Mesendoderm (in vitro differentiated cells): ENCODE results near the gene BRINP1.

Source experiments
- DNase-seq: peaks from one replicate; pipeline ENCODE4 v3.0.0; 2013
- H2AK5ac ChIP-seq: 2 replicates; pipeline ENCODE4 v1.6.1; 2013; ENCODE audit warnings: low read length, inconsistent platforms
- H2BK120ac ChIP-seq: 2 replicates; pipeline ENCODE4 v1.6.1; 2013; ENCODE audit warnings: low read depth, mild to moderate bottlenecking, low read length, moderate library complexity, mixed read lengths
- H2BK15ac ChIP-seq: replicated peaks from 2 replicates; pipeline ENCODE4 v1.6.1; 2013; ENCODE audit warnings: low read depth, mild to moderate bottlenecking, moderate library complexity
- H2BK5ac ChIP-seq: 2 replicates; pipeline ENCODE4 v1.6.1; 2013; ENCODE audit warnings: low read length, inconsistent platforms
- H3K18ac ChIP-seq: 2 replicates; pipeline ENCODE4 v1.6.1; 2013; ENCODE audit warnings: mild to moderate bottlenecking, low read length, mixed read lengths
- H3K23ac ChIP-seq: one replicate; pipeline ENCODE4 v1.6.1; 2013; ENCODE audit warnings: low read length
- H3K27ac ChIP-seq: 2 replicates; pipeline ENCODE4 v1.5.1; 2013; ENCODE audit warnings: low read depth, mild to moderate bottlenecking, inconsistent platforms, low read length, moderate library complexity
- H3K27me3 ChIP-seq: 2 replicates; pipeline ENCODE4 v1.6.1; 2013; ENCODE audit warnings: low read length, control low read depth, mild to moderate bottlenecking, inconsistent platforms; ENCODE audit not compliant: insufficient read depth, poor library complexity
- H3K36me3 ChIP-seq: 2 replicates; pipeline ENCODE4 v1.6.1; 2013; ENCODE audit warnings: low read length, inconsistent platforms; ENCODE audit not compliant: control insufficient read depth, insufficient read depth
- H3K4ac ChIP-seq: one replicate; pipeline ENCODE4 v1.6.1; 2013; ENCODE audit warnings: low read depth, mild to moderate bottlenecking, low read length, moderate library complexity
- H3K4me1 ChIP-seq: 2 replicates; pipeline ENCODE4 v1.6.1; 2013; ENCODE audit warnings: low read depth, low read length, inconsistent platforms; ENCODE audit not compliant: control insufficient read depth
- H3K4me2 ChIP-seq: 2 replicates; pipeline ENCODE4 v1.6.1; 2013; ENCODE audit warnings: low read length
- H3K4me3 ChIP-seq: 2 replicates; pipeline ENCODE4 v1.5.1; 2013; ENCODE audit warnings: mild to moderate bottlenecking, low read length
- H3K56ac ChIP-seq: one replicate; pipeline ENCODE4 v1.6.1; 2013; ENCODE audit warnings: low read length
- H3K79me1 ChIP-seq: 2 replicates; pipeline ENCODE4 v1.6.1; 2013; ENCODE audit warnings: low read length, inconsistent platforms
- H3K79me2 ChIP-seq: 2 replicates; pipeline ENCODE4 v1.6.1; 2013; ENCODE audit warnings: mild to moderate bottlenecking, low read length; ENCODE audit not compliant: control insufficient read depth, insufficient read depth
- H3K9ac ChIP-seq: 2 replicates; pipeline ENCODE4 v1.6.1; 2013; ENCODE audit warnings: low read length, inconsistent platforms
- H4K5ac ChIP-seq: one replicate; pipeline ENCODE4 v1.6.1; 2013; ENCODE audit warnings: low read length
- H4K8ac ChIP-seq: one replicate; pipeline ENCODE4 v1.6.1; 2013; ENCODE audit warnings: low read depth, mild to moderate bottlenecking, control low read depth, low read length, moderate library complexity
- WGBS: extraction: QIAGEN DNeasy Blood & Tissue Kit; methylation state at CpG from one replicate; pipeline ENCODE4 v1.1.7; 2013; ENCODE audit warnings: low lambda C conversion rate, missing lambda C conversion rate; ENCODE audit not compliant: insufficient coverage; ENCODE audit errors: extremely low coverage; 5-methylcytosine and 5-hydroxymethylcytosine counted together

The BRINP1 gene

DNA sequence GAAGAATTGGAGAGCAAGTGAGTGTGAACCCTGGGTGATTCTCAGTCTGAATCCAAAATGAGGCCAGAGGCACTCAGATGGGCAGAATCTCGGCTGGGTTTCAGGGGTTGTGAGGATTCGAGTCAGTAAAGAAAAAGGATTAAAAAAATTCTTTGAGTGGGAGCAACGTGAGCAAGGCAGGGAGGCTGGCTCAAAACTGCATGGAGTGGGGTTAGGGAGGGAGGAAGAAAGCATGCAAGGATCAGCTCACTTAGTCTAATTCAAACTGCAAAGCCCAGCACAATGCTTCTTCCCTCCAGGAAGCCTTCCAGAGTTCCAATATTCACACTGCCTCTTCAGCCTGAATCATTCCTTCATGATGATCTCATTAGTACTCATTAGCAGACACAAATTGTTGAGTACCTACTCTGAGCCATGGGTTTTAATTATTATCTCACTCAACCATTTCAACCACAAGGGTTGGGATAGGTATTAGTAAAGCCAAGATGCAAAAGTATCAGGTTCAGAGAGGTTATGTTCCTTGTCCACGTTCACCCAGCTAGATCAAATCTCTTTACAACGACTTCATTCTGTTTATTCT, 95.8 kb downstream of the BRINP1 start:
- Histone ChIP-seq H3K4me3 (no peak overlapping the region), H4K5ac (no peak overlapping the region), H2BK15ac (no peak overlapping the region), H3K79me2 (no peaks in the 10 kb centered on the region), H3K27me3 (no peaks in the 10 kb centered on the region), H3K79me1 (no peaks in the 10 kb centered on the region), H3K4ac (no peak overlapping the region), H3K27ac (no peak overlapping the region), H3K36me3 (no peaks in the 10 kb centered on the region), H3K56ac (no peak overlapping the region), H3K18ac (no peak overlapping the region), H3K4me2 (no peak overlapping the region), H3K23ac (no peak overlapping the region), H2BK120ac (no peak overlapping the region), H3K4me1 (no peaks in the 10 kb centered on the region), H2BK5ac (no peak overlapping the region), H3K9ac (no peak overlapping the region), H2AK5ac (no peak overlapping the region), H4K8ac (no peak overlapping the region)
- WGBS: no CpG with 5 or more reads among the region's 5 CpGs
- DNase-seq: peak; percentile 26

DNA sequence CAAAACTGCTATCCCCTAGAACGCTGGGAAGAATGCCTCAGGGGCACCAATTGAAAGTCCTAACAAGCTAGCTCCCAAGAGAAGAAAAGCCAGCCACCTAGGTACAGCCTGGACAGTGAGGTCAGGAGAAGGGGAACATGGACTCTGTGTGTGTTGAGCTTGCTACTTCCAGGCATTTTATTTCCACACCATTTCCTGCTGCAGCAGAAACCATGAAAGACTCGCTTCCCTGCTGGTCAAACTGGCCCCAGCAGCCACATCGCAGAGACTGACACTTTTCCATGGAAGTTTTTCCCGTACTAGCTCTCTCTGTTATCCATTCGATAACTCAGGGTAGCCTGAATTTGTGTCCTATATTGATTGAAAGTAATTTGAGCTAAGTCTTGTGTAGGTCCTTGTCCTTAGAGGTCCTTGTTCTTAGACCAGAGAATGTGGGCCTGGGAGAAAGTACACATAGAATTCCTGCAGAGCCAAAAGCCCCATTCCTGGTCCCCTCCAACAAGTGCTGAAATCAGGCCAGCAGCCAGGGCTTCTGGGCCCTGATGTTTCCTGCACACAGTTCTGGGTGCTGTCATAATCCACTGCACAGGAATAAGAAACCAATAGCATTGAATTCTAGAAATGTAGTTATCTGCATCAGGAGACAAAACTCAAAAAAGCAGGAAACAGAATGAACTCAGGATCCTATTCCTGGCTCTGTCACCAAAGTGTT, 96.6 kb downstream of the BRINP1 start:
- no peak overlapping the region for H4K5ac ChIP-seq
- H3K56ac ChIP-seq: no peak overlapping the region
- H3K79me2 ChIP-seq: no peaks in the 10 kb centered on the region
- H2AK5ac ChIP-seq: no peak overlapping the region
- H2BK120ac ChIP-seq: no peak overlapping the region
- no peak overlapping the region for H2BK15ac ChIP-seq
- H3K4me3 ChIP-seq: no peak overlapping the region
- no peaks in the 10 kb centered on the region for H3K79me1 ChIP-seq
- H3K18ac ChIP-seq: no peak overlapping the region
- no peak overlapping the region for H2BK5ac ChIP-seq
- H3K36me3 ChIP-seq: no peaks in the 10 kb centered on the region
- H3K9ac ChIP-seq: no peak overlapping the region
- no peak overlapping the region for H3K23ac ChIP-seq
- DNase-seq: peak; percentile 23
- H3K4ac ChIP-seq: no peak overlapping the region
- no peaks in the 10 kb centered on the region for H3K4me1 ChIP-seq
- H4K8ac ChIP-seq: no peak overlapping the region
- H3K27me3 ChIP-seq: no peaks in the 10 kb centered on the region
- H3K4me2 ChIP-seq: no peak overlapping the region
- H3K27ac ChIP-seq: no peak overlapping the region
- no CpG with 5 or more reads among the region's 5 CpGs for WGBS

DNA sequence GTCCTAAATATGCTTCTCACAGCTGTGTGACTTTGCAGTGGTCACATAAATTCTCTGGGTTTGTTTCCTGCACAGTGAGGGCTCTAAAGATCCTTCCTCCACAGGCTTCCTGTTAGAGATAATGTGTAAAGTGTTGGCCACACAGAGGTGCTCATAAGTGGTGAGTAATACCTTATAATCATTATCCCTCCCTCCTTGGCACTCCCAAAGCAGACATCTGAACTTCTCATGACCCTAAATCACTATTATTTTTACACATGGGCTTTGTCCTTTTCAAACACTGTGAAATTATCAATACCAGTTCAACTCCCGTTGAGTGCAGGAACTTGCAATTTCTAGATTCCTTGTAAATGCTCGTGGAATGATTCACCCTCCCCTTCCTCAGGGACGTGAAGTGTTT, 100.2 kb downstream of the BRINP1 start:
- no peak overlapping the region for H3K27ac ChIP-seq
- H3K9ac ChIP-seq: no peak overlapping the region
- H2AK5ac ChIP-seq: no peak overlapping the region
- no peak overlapping the region for H2BK120ac ChIP-seq
- H3K79me2 ChIP-seq: no peaks in the 10 kb centered on the region
- H2BK5ac ChIP-seq: no peak overlapping the region
- no peaks in the 10 kb centered on the region for H3K79me1 ChIP-seq
- no peak overlapping the region for H2BK15ac ChIP-seq
- no peak for DNase-seq
- H3K4me3 ChIP-seq: no peak overlapping the region
- no peak overlapping the region for H3K4ac ChIP-seq
- no peak overlapping the region for H3K4me2 ChIP-seq
- H4K5ac ChIP-seq: no peak overlapping the region
- no peak overlapping the region for H3K18ac ChIP-seq
- no peaks in the 10 kb centered on the region for H3K4me1 ChIP-seq
- H3K23ac ChIP-seq: no peak overlapping the region
- no CpG with 5 or more reads among the region's 3 CpGs for WGBS
- no peak overlapping the region for H3K56ac ChIP-seq
- H3K36me3 ChIP-seq: no peaks in the 10 kb centered on the region
- no peak overlapping the region for H4K8ac ChIP-seq
- no peaks in the 10 kb centered on the region for H3K27me3 ChIP-seq

DNA sequence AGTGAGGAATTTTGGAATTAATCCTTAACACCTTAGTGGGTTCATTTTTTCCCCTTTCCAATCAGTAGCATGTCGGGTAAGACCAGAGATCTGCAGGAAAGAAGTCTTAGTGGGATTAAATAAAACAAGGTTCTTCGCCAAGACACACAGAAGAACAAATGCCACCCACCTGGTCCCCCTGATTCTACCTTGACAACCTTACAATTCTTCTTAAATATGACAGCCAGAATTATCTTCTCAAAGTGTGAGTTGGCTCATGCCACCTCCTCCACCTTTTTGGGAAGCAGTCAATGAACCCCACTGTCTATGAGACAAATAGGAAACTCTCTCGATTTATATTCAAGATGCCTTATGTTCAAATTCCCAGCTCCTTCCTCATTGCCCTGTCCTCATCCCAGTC, 105.1 kb downstream of the BRINP1 start:
- no CpG with 5 or more reads among the region's 3 CpGs for WGBS
- Histone ChIP-seq H4K5ac (no peak overlapping the region), H3K18ac (no peak overlapping the region), H3K36me3 (no peaks in the 10 kb centered on the region), H3K4me1 (no peaks in the 10 kb centered on the region), H3K4me3 (no peak overlapping the region), H4K8ac (no peak overlapping the region), H3K9ac (no peak overlapping the region), H2AK5ac (no peak overlapping the region), H3K27me3 (no peaks in the 10 kb centered on the region), H3K56ac (no peak overlapping the region), H3K79me2 (no peaks in the 10 kb centered on the region), H3K27ac (no peak overlapping the region), H3K4ac (no peak overlapping the region), H2BK5ac (no peak overlapping the region), H3K79me1 (no peaks in the 10 kb centered on the region), H2BK120ac (no peak overlapping the region), H2BK15ac (no peak overlapping the region), H3K4me2 (no peak overlapping the region), H3K23ac (no peak overlapping the region)
- DNase-seq: no peak

DNA sequence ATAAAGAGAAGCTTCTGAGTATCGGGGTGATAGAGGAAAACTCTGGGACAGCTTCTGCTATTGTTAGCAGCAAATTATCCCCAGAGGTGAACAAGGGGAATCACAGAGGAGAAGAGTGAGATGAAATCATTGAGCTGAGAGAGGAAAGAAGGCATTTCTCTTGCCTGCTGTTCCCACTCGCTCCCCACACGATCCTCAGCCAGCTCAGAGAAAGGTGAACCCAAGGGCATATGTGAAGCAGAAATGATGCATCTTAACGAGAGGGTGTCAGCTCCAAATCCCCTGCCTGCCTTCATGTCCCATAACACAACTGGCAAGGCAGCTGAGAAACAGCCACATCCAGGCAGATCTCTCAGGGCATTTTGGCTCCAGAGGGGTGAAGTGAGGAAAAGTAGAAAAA, 111.6 kb downstream of the BRINP1 start:
- Histone ChIP-seq H3K4ac (no peak overlapping the region), H2BK15ac (no peak overlapping the region), H3K56ac (no peak overlapping the region), H3K18ac (no peak overlapping the region), H3K27me3 (no peaks in the 10 kb centered on the region), H3K27ac (no peak overlapping the region), H2AK5ac (no peak overlapping the region), H3K36me3 (no peaks in the 10 kb centered on the region), H4K5ac (no peak overlapping the region), H3K4me2 (no peak overlapping the region), H3K79me1 (no peaks in the 10 kb centered on the region), H3K79me2 (no peaks in the 10 kb centered on the region), H2BK120ac (no peak overlapping the region), H3K4me1 (no peaks in the 10 kb centered on the region), H3K23ac (peak overlapping the region; percentile 87), H4K8ac (no peak overlapping the region), H3K4me3 (no peak overlapping the region), H2BK5ac (no peak overlapping the region), H3K9ac (no peak overlapping the region)
- DNase-seq: no peak
- WGBS: no CpG with 5 or more reads among the region's 4 CpGs

DNA sequence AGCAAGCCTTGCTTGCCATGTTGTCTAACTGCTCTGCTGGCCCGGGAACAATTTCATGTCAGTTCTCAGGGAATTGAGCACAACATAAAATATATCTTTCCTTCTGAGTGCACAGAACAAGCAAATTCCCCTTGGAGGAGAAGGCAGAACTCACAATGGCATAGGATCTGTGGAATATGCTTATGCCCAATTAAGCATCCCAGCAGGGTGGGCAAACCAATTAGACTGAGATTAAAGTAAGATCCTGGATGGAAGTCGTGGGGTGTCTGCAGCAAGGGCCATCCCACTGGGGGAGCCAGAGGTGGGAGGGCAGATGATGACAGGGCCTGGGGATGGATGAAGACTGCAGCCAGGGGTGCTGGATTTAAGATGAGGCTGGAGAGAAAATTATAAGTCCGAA, 114.1 kb downstream of the BRINP1 start:
- no peak for DNase-seq
- H2BK120ac ChIP-seq: no peak overlapping the region
- no peak overlapping the region for H3K18ac ChIP-seq

More for the DNA sequence above, 114.1 kb downstream of the BRINP1 start:
- Histone ChIP-seq H3K27me3 (no peaks in the 10 kb centered on the region), H2AK5ac (no peak overlapping the region), H3K36me3 (no peaks in the 10 kb centered on the region), H4K8ac (no peak overlapping the region), H2BK15ac (no peak overlapping the region), H3K4me1 (no peaks in the 10 kb centered on the region), H2BK5ac (no peak overlapping the region), H3K79me2 (no peaks in the 10 kb centered on the region), H3K23ac (no peak overlapping the region), H3K4me2 (no peak overlapping the region), H3K79me1 (no peaks in the 10 kb centered on the region), H3K27ac (no peak overlapping the region), H4K5ac (no peak overlapping the region), H3K4ac (no peak overlapping the region), H3K56ac (no peak overlapping the region), H3K9ac (no peak overlapping the region), H3K4me3 (no peak overlapping the region)
- no CpG with 5 or more reads among the region's 3 CpGs for WGBS
